Keratinocyte (primary cell): ENCODE data around the gene FDPS.

Experiments
- CTCF ChIP-seq, 3 experiments: IDR thresholded peaks in 1 of 3; conservative IDR thresholded peaks in 1 of 3; optimal IDR thresholded peaks in 1 of 3; 2 replicates in 2 of 3; 3 replicates in 1 of 3; pipeline versions ENCODE3 to v1.5.1; 2011; ENCODE audit warnings: low read length in 3 of 3, mild to moderate bottlenecking in 3 of 3, moderate library complexity in 2 of 3, control low read depth in 1 of 3, inconsistent platforms in 1 of 3; ENCODE audit not compliant: insufficient read depth in 2 of 3; ENCODE audit errors: extremely low read depth in 1 of 3
- EZH2 ChIP-seq: IDR thresholded peaks from one replicate; pipeline ENCODE4 v1.6.1; 2012; ENCODE audit warnings: inconsistent platforms, mild to moderate bottlenecking, low read length, moderate library complexity

GRCh38 chr1:155334962-155335361 is 26.3 kb downstream of the FDPS start:
- no peak for TF ChIP-seq CTCF (optimal IDR thresholded peaks at IDR 0.05 in 1 of 3, IDR thresholded peaks at IDR 0.05 in 1 of 3, conservative IDR thresholded peaks at IDR 0.05 in 1 of 3; ENCODE audit: extremely low read depth in 1 of 3, insufficient read depth in 2 of 3, low read length in 3 of 3)
- no peak for TF ChIP-seq EZH2
